ENCODE results near the gene RREB1. TPM values are rescaled to one million over a fixed set of nuclear protein-coding genes. Genes with fewer than 3 reads are reported as not detected.

The RREB1 gene
- total RNA-seq, 1 experiment from 2014 or later = 35.8 TPM

DNA sequence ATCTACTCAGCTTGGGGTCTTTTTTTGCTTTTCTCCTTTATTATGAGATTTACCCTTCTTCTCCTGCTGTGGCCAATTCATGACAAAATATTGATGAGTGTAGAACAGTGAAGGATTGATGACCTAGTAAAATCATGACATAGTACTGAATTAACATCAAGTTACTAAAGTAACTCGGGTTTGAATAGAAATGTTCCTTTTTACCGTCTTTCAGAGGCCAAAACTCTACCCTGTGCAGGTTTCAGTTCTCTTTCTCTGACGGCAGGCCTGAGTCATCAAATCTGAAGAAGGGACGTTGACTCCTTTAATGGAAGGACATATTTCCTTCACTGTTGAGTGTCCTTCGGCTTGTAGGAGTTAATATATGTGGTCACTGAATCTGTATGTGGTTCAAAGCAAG lies 80.7 kb downstream of the RREB1 start:
- peaks cover 2% of the 10 kb centered on the region for H4K20me1 ChIP-seq (ENCODE audit: control insufficient read depth, insufficient read depth, insufficient read length)
- DNase-seq = no peak
- no peak overlapping the region for H3K4me2 ChIP-seq (ENCODE audit: insufficient read depth, insufficient read length, low read length)
- H3K14ac ChIP-seq (ENCODE audit: insufficient read depth, low read length) = no peak overlapping the region
- no CpG with 5 or more reads among the region's 5 CpGs for WGBS (ENCODE audit: extremely low coverage, insufficient read length, low lambda C conversion rate)
- H3K23ac ChIP-seq (ENCODE audit: insufficient read length, low read depth, low read length) = no peak overlapping the region
- H2BK20ac ChIP-seq (ENCODE audit: low read depth, low read length, poor library complexity, severe bottlenecking) = no peak overlapping the region
- H3K56ac ChIP-seq (ENCODE audit: insufficient read length, low read depth, low read length) = no peak overlapping the region
- Mint-ChIP-seq H3K27ac (no peak overlapping the region; a peak in 1 of 7 replicates), H3K36me3 (ENCODE audit: insufficient read depth in 1 of 3, low read depth in 3 of 3) (peaks cover 10 to 51% (median 32%) of the 10 kb centered on the region in 3 experiments), H3K27me3 (ENCODE audit: low read depth) (no peaks in the 10 kb centered on the region), H3K4me3 (no peak overlapping the region), H3K9me3 (no peaks in the 10 kb centered on the region), H3K4me1 (no peaks in the 10 kb centered on the region; a peak in 1 of 4 replicates)
- no peaks in the 10 kb centered on the region for H3K27me3 ChIP-seq (ENCODE audit: insufficient read depth, low read length)
- no peak overlapping the region for H2BK15ac ChIP-seq (ENCODE audit: low read depth, low read length)
- H3K4ac ChIP-seq (ENCODE audit: low read depth, low read length) = no peak overlapping the region
- no peaks in the 10 kb centered on the region for H3K9me3 ChIP-seq (ENCODE audit: control insufficient read depth, low read depth, low read length)
- H3K23me2 ChIP-seq (ENCODE audit: insufficient read length, low read depth, low read length, poor library complexity, severe bottlenecking) = no peaks in the 10 kb centered on the region
- no peak overlapping the region for H2AK5ac ChIP-seq (ENCODE audit: insufficient read length, low read length)
- no peak overlapping the region for H2BK12ac ChIP-seq (ENCODE audit: insufficient read length, low read depth, low read length)
- no peak overlapping the region for H3T11ph ChIP-seq (ENCODE audit: low read length)
- no peak overlapping the region for H2AFZ ChIP-seq (ENCODE audit: low read length)
- H4K8ac ChIP-seq (replicated peaks; ENCODE audit: insufficient read length, low read depth, low read length) = no peak overlapping the region
- TF ChIP-seq, protein P1, sequence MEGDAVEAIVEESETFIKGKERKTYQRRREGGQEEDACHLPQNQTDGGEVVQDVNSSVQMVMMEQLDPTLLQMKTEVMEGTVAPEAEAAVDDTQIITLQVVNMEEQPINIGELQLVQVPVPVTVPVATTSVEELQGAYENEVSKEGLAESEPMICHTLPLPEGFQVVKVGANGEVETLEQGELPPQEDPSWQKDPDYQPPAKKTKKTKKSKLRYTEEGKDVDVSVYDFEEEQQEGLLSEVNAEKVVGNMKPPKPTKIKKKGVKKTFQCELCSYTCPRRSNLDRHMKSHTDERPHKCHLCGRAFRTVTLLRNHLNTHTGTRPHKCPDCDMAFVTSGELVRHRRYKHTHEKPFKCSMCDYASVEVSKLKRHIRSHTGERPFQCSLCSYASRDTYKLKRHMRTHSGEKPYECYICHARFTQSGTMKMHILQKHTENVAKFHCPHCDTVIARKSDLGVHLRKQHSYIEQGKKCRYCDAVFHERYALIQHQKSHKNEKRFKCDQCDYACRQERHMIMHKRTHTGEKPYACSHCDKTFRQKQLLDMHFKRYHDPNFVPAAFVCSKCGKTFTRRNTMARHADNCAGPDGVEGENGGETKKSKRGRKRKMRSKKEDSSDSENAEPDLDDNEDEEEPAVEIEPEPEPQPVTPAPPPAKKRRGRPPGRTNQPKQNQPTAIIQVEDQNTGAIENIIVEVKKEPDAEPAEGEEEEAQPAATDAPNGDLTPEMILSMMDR (conservative IDR thresholded peaks at IDR 0.05) = no peak
- H3K79me1 ChIP-seq (ENCODE audit: insufficient read depth, low read depth, low read length, poor library complexity, severe bottlenecking) = no peaks in the 10 kb centered on the region
- H3K4me1 ChIP-seq (ENCODE audit: insufficient read depth, low read length) = no peaks in the 10 kb centered on the region
- H3K27ac ChIP-seq (ENCODE audit: insufficient read length, low read depth, low read length) = no peak overlapping the region
- no peak overlapping the region for H3K9ac ChIP-seq (ENCODE audit: extremely low read depth, insufficient read length, low read length)
- H3K18ac ChIP-seq (ENCODE audit: insufficient read length, low read depth, low read length) = no peak overlapping the region
- H2BK5ac ChIP-seq (ENCODE audit: insufficient read length, low read length) = no peak overlapping the region
- no peak overlapping the region for H4K91ac ChIP-seq (ENCODE audit: insufficient read length, low read depth, low read length)
- H2BK120ac ChIP-seq (ENCODE audit: low read depth, low read length, poor library complexity, severe bottlenecking) = no peak overlapping the region
- H3K79me2 ChIP-seq (ENCODE audit: insufficient read depth, low read length) = no peaks in the 10 kb centered on the region
- no peak overlapping the region for H4K5ac ChIP-seq (ENCODE audit: insufficient read length, low read depth, low read length)

Measured in H9 (cell line).